ENCODE measurements around the gene HES3.

The HES3 gene

GRCh38 chr1:6271006-6271405, 27.0 kb downstream of the HES3 start:
- Histone ChIP-seq H3K79me2 (ENCODE audit: insufficient read depth, low read length) (no peaks in the 10 kb centered on the region), H3K27ac (ENCODE audit: low read depth, low read length, poor library complexity, severe bottlenecking) (no peak overlapping the region), H4K20me1 (ENCODE audit: insufficient read depth, low read length) (no peaks in the 10 kb centered on the region), H3K9ac (ENCODE audit: low read length) (no peak overlapping the region), H3K4me2 (ENCODE audit: low read length) (no peak overlapping the region), H3F3A (ENCODE audit: insufficient read depth, low read length) (no peaks in the 10 kb centered on the region), H2AFZ (ENCODE audit: low read length) (no peak overlapping the region), H3K27me3 (ENCODE audit: insufficient read depth, low read length) (0 out of 2 replicates have a peak, but pooled peaks cover 3% of the 10 kb centered on the region), H3K9me2 (ENCODE audit: low read depth, low read length) (no peaks in the 10 kb centered on the region), H3K36me3 (ENCODE audit: insufficient read depth, low read length) (no peaks in the 10 kb centered on the region), H3K4me1 (ENCODE audit: insufficient read depth, low read length, severe bottlenecking) (no peaks in the 10 kb centered on the region), H3K9me3 (ENCODE audit: low read length) (no peaks in the 10 kb centered on the region), H3K4me3 (ENCODE audit: low read depth, low read length, poor library complexity, severe bottlenecking) (no peak overlapping the region)
- no peak for TF ChIP-seq EZH2 (IDR thresholded peaks at IDR 0.05; ENCODE audit: borderline replicate concordance, low read length)
- TF ChIP-seq, protein P1, sequence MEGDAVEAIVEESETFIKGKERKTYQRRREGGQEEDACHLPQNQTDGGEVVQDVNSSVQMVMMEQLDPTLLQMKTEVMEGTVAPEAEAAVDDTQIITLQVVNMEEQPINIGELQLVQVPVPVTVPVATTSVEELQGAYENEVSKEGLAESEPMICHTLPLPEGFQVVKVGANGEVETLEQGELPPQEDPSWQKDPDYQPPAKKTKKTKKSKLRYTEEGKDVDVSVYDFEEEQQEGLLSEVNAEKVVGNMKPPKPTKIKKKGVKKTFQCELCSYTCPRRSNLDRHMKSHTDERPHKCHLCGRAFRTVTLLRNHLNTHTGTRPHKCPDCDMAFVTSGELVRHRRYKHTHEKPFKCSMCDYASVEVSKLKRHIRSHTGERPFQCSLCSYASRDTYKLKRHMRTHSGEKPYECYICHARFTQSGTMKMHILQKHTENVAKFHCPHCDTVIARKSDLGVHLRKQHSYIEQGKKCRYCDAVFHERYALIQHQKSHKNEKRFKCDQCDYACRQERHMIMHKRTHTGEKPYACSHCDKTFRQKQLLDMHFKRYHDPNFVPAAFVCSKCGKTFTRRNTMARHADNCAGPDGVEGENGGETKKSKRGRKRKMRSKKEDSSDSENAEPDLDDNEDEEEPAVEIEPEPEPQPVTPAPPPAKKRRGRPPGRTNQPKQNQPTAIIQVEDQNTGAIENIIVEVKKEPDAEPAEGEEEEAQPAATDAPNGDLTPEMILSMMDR (IDR thresholded peaks at IDR 0.05; ENCODE audit: low read length): no peak

- no peaks in the 10 kb centered on the region for H3K9me2 ChIP-seq (ENCODE audit: low read depth, low read length)
- H4K20me1 ChIP-seq (ENCODE audit: insufficient read depth, low read length): no peaks in the 10 kb centered on the region
- 0 out of 2 replicates have a peak, but pooled peaks cover 3% of the 10 kb centered on the region for H3K27me3 ChIP-seq (ENCODE audit: insufficient read depth, low read length)
- H3K4me2 ChIP-seq (ENCODE audit: low read length): no peak overlapping the region
- no peak overlapping the region for H3K27ac ChIP-seq (ENCODE audit: low read depth, low read length, poor library complexity, severe bottlenecking)
- TF ChIP-seq EZH2 (IDR thresholded peaks at IDR 0.05; ENCODE audit: borderline replicate concordance, low read length): no peak
- TF ChIP-seq, protein P1 (IDR thresholded peaks at IDR 0.05; ENCODE audit: low read length): no peak
- H3K9me3 ChIP-seq (ENCODE audit: low read length): no peaks in the 10 kb centered on the region
- no peaks in the 10 kb centered on the region for H3F3A ChIP-seq (ENCODE audit: insufficient read depth, low read length)
- H3K4me3 ChIP-seq (ENCODE audit: low read depth, low read length, poor library complexity, severe bottlenecking): no peak overlapping the region
- no peak overlapping the region for H2AFZ ChIP-seq (ENCODE audit: low read length)
- no peak overlapping the region for H3K9ac ChIP-seq (ENCODE audit: low read length)
- no peaks in the 10 kb centered on the region for H3K79me2 ChIP-seq (ENCODE audit: insufficient read depth, low read length)
- H3K36me3 ChIP-seq (ENCODE audit: insufficient read depth, low read length): no peaks in the 10 kb centered on the region
- H3K4me1 ChIP-seq (ENCODE audit: insufficient read depth, low read length, severe bottlenecking): no peaks in the 10 kb centered on the region
Observed at GRCh38 chr1:6271554-6271953, 27.6 kb downstream of the HES3 start.

GRCh38 chr1:6272452-6272851, 28.5 kb downstream of the HES3 start:
- Histone ChIP-seq H4K20me1 (ENCODE audit: insufficient read depth, low read length) (no peaks in the 10 kb centered on the region), H3K9me3 (ENCODE audit: low read length) (no peaks in the 10 kb centered on the region), H3K27ac (ENCODE audit: low read depth, low read length, poor library complexity, severe bottlenecking) (no peak overlapping the region), H3K36me3 (ENCODE audit: insufficient read depth, low read length) (no peaks in the 10 kb centered on the region), H2AFZ (ENCODE audit: low read length) (no peak overlapping the region), H3K27me3 (ENCODE audit: insufficient read depth, low read length) (0 out of 2 replicates have a peak, but pooled peaks cover 3% of the 10 kb centered on the region), H3K79me2 (ENCODE audit: insufficient read depth, low read length) (no peaks in the 10 kb centered on the region), H3K4me1 (ENCODE audit: insufficient read depth, low read length, severe bottlenecking) (no peaks in the 10 kb centered on the region), H3K4me2 (ENCODE audit: low read length) (no peak overlapping the region), H3K9me2 (ENCODE audit: low read depth, low read length) (no peaks in the 10 kb centered on the region), H3F3A (ENCODE audit: insufficient read depth, low read length) (no peaks in the 10 kb centered on the region), H3K4me3 (ENCODE audit: low read depth, low read length, poor library complexity, severe bottlenecking) (no peak overlapping the region), H3K9ac (ENCODE audit: low read length) (no peak overlapping the region)
- TF ChIP-seq EZH2 (IDR thresholded peaks at IDR 0.05; ENCODE audit: borderline replicate concordance, low read length): no peak
- TF ChIP-seq, protein P1 (IDR thresholded peaks at IDR 0.05; ENCODE audit: low read length): no peak
